WTC11 (cell line): ENCODE measurements around the gene TRAIP. TPM values are rescaled to one million over a fixed set of nuclear protein-coding genes. Genes with fewer than 3 reads are reported as not detected.

ENCODE experiments used
- ATAC-seq: fragments of 200-7000 bp; cut with Tn5 transposase; 2 replicates; pipeline ENCODE4 v1.10.0; 2021; ENCODE audit warnings: mild to moderate bottlenecking, moderate library complexity
- CTCF ChIA-PET: fragments of 300-600 bp; sonication (Branson Sonifier 250); formaldehyde crosslinking; loops from one replicate; lab custom pipeline; 2021; ENCODE audit warnings: antibody characterized with exemption; lab: Charles Lee
- POLR2A ChIA-PET: fragments of 350-600 bp; sonication (Branson Sonifier 250); formaldehyde crosslinking; loops from one replicate; lab custom pipeline; 2021; ENCODE audit warnings: antibody characterized with exemption; lab: Charles Lee
- DNase-seq: peaks from one replicate; pipeline ENCODE4 v3.0.0; 2021; ENCODE audit warnings: low spot score
- H3K27ac Mint-ChIP-seq: 2 replicates; pipeline ENCODE4 v1.8.0; 2021; ENCODE audit warnings: mixed read lengths
- H3K27me3 Mint-ChIP-seq: 2 replicates; pipeline ENCODE4 v1.8.0; 2021; ENCODE audit warnings: low read depth, mild to moderate bottlenecking, moderate library complexity, mixed read lengths
- H3K36me3 Mint-ChIP-seq: 2 replicates; pipeline ENCODE4 v1.8.0; 2021; ENCODE audit warnings: mixed read lengths
- H3K4me1 Mint-ChIP-seq: 2 replicates; pipeline ENCODE4 v1.8.0; 2022; ENCODE audit warnings: mixed read lengths
- H3K4me3 Mint-ChIP-seq: 2 replicates; pipeline ENCODE4 v1.8.0; 2021; ENCODE audit warnings: mild to moderate bottlenecking, moderate library complexity, mixed read lengths
- H3K9me3 Mint-ChIP-seq: 2 replicates; pipeline ENCODE4 v1.8.0; 2021; ENCODE audit warnings: mixed read lengths
- CBFB ChIP-seq: sonication (generic); formaldehyde crosslinking; IDR thresholded peaks from 2 replicates; pipeline ENCODE4 v1.8.1; 2022; ENCODE audit warnings: mild to moderate bottlenecking, low read depth, missing genetic modification reagents
- EMX1 ChIP-seq: fragments of 250-450 bp; sonication (Bioruptor Pico); IDR thresholded peaks from 2 replicates; pipeline ENCODE4 v1.8.0; 2021; ENCODE audit warnings: mild to moderate bottlenecking
- HMGA2 ChIP-seq: fragments of 250-450 bp; sonication (Bioruptor Pico); IDR thresholded peaks from 2 replicates; pipeline ENCODE4 v1.4.0; 2021; ENCODE audit warnings: mild to moderate bottlenecking, moderate library complexity
- MYBL2 ChIP-seq: sonication (generic); formaldehyde crosslinking; IDR thresholded peaks from 2 replicates; pipeline ENCODE4 v1.8.1; 2023; ENCODE audit warnings: mild to moderate bottlenecking, moderate library complexity, missing genetic modification reagents
- NFATC4 ChIP-seq: fragments of 250-450 bp; sonication (Bioruptor Pico); IDR thresholded peaks from 2 replicates; pipeline ENCODE4 v1.9.0; 2021; ENCODE audit warnings: mild to moderate bottlenecking
- NR1H2 ChIP-seq: sonication (generic); formaldehyde crosslinking; IDR thresholded peaks from 2 replicates; pipeline ENCODE4 v1.9.0; 2021; ENCODE audit warnings: mild to moderate bottlenecking, moderate library complexity, missing genetic modification reagents
- SMAD3 ChIP-seq: sonication (generic); formaldehyde crosslinking; IDR thresholded peaks from 2 replicates; pipeline ENCODE4 v1.8.0; 2022; ENCODE audit warnings: missing genetic modification reagents, mild to moderate bottlenecking, borderline replicate concordance
- ZNF219 ChIP-seq: sonication (generic); formaldehyde crosslinking; IDR thresholded peaks from 2 replicates; pipeline ENCODE4 v1.8.0; 2023; ENCODE audit warnings: missing genetic modification reagents, mild to moderate bottlenecking, borderline replicate concordance
- ZNF263 ChIP-seq: sonication (generic); formaldehyde crosslinking; IDR thresholded peaks from 2 replicates; pipeline ENCODE4 v1.8.1; 2022; ENCODE audit warnings: low read depth, mild to moderate bottlenecking, moderate library complexity, missing genetic modification reagents
- ZNF317 ChIP-seq: sonication (generic); formaldehyde crosslinking; IDR thresholded peaks from 2 replicates; pipeline ENCODE4 v1.8.1; 2023; ENCODE audit warnings: low read depth, mild to moderate bottlenecking, moderate library complexity, missing genetic modification reagents, borderline replicate concordance
- ZNF423 ChIP-seq: fragments of 250-450 bp; sonication (Bioruptor Pico); IDR thresholded peaks from 2 replicates; pipeline ENCODE4 v2.1.2; 2022; ENCODE audit warnings: mild to moderate bottlenecking, moderate library complexity
- total RNA-seq: library from RNA; stranded (reverse); gene quantifications from 3 replicates; pipeline ENCODE4 v1.2.3, GENCODE V29; 2021
- TF ChIP-seq, protein P1 (sequence below): sonication (generic); formaldehyde crosslinking; IDR thresholded peaks from 2 replicates; pipeline ENCODE4 v1.8.1; 2023; ENCODE audit warnings: mild to moderate bottlenecking, missing genetic modification reagents, moderate library complexity
- TF ChIP-seq, protein P2 (sequence below): sonication (generic); formaldehyde crosslinking; IDR thresholded peaks from 2 replicates; pipeline ENCODE4 v1.8.0; 2022; ENCODE audit warnings: mild to moderate bottlenecking, missing genetic modification reagents
- TF ChIP-seq, protein P3 (sequence below): sonication (generic); formaldehyde crosslinking; IDR thresholded peaks from 2 replicates; pipeline ENCODE4 v1.8.1; 2023; ENCODE audit warnings: mild to moderate bottlenecking, missing genetic modification reagents
- TF ChIP-seq, protein P4 (sequence below): sonication (generic); formaldehyde crosslinking; IDR thresholded peaks from 2 replicates; pipeline ENCODE4 v1.8.0; 2022; ENCODE audit warnings: mild to moderate bottlenecking, missing genetic modification reagents
- TF ChIP-seq, protein P5 (sequence below): sonication (generic); formaldehyde crosslinking; IDR thresholded peaks from 2 replicates; pipeline ENCODE4 v1.8.0; 2022; ENCODE audit warnings: mild to moderate bottlenecking, missing genetic modification reagents
- TF ChIP-seq, protein P6 (sequence below): fragments of 250-450 bp; sonication (Bioruptor Pico); IDR thresholded peaks from 2 replicates; pipeline ENCODE4 v1.9.0; 2021; ENCODE audit warnings: mild to moderate bottlenecking, borderline replicate concordance

The TRAIP gene
- total RNA-seq, 1 experiment from 2014 or later = 25.9 TPM

DNA sequence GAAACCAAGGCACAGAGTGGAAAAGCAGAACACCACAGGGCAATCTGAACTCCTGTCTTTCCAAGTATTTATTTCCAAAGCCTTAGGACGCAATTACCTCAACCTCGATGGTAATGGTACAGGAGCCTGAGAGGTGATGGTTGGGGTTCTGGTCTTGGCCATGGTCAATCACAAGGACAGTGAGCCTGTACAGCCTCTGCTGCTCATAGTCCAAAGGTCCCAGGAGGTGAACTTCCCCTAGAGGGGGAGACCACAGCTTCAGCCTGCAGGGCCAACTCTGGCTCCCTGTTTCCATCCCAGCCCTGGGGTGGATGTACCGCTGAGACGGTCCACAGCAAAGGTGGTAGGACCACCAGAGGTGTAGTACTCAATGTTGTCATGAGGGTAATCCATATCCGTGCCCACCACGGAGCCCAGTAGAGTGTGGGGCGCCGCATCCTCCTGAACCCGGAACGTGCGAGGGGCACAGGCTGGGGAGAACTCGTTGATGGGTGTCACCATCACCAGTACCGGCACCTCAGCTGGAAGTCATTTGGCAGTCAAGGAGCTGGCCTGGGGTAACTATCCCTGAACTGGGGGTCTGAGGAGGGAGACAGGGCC is 62.8 kb downstream of the TRAIP start:
- ChIA-PET CTCF (interaction anchor here (1.5 kb wide), 1 partner anchor 9 kb away, joined by 4 read pairs; no protein-coding TSS in a partner anchor), POLR2A (no interaction called here)

DNA sequence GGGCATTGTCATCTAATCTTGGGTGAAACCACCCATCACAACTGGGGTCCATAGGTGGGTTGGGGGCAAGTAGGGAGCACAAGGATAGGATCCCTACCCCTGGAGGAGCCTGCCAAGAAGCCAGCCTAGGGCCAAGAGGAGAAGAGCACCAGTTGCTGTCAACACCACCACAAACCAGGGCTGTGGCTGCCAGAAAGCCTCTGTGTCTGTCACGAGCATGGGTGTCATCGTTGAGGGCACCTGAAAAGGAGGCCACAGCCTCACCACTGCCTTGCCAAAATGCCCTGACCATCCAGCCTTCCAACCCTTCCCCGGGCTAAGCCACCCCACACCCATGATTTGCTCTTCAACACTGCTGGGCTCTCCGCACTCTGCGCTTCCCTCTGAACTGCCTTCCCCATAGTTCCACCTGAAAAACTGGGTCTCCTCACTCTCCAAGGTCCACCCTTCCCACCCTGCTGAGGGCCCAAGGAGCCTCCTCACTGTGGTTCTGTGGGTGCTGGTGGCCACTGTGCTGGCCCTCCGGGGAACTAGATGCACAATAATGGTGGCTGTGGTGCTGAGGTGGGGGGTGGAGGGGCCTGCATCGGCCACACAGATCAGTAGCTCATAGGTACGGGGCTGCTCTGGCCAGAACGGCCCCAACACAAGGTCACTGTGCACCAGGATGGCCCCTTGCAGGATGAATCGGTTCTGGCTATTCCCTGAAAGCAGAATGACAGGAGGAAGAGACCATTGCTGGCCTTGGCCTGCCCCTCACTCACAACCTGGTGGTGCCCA is 63.8 kb downstream of the TRAIP start:
- ChIA-PET CTCF (interaction anchor here (0.5 to 1.5 kb wide), 2 partner anchors 10 to 44 kb away, joined by 3 to 4 read pairs; no protein-coding TSS in a partner anchor), POLR2A (no interaction called here)
- Mint-ChIP-seq H3K4me1 (peaks cover 3% of the 10 kb centered on the region; the same call in 1 of the 2 replicates), H3K27me3 (peaks cover 22% of the 10 kb centered on the region), H3K9me3 (no peaks in the 10 kb centered on the region), H3K36me3 (no peaks in the 10 kb centered on the region), H3K4me3 (no peak overlapping the region), H3K27ac (no peak overlapping the region)
- DNase-seq (no peak), ATAC-seq (no peak)
- no peak for TF ChIP-seq ZNF219 (CRISPR knock-in tag)
- TF ChIP-seq, protein P1, sequence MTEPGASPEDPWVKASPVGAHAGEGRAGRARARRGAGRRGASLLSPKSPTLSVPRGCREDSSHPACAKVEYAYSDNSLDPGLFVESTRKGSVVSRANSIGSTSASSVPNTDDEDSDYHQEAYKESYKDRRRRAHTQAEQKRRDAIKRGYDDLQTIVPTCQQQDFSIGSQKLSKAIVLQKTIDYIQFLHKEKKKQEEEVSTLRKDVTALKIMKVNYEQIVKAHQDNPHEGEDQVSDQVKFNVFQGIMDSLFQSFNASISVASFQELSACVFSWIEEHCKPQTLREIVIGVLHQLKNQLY (CRISPR knock-in tag) = no peak
- TF ChIP-seq NR1H2 (CRISPR knock-in tag) = no peak
- TF ChIP-seq, protein P2, sequence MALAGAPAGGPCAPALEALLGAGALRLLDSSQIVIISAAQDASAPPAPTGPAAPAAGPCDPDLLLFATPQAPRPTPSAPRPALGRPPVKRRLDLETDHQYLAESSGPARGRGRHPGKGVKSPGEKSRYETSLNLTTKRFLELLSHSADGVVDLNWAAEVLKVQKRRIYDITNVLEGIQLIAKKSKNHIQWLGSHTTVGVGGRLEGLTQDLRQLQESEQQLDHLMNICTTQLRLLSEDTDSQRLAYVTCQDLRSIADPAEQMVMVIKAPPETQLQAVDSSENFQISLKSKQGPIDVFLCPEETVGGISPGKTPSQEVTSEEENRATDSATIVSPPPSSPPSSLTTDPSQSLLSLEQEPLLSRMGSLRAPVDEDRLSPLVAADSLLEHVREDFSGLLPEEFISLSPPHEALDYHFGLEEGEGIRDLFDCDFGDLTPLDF (CRISPR knock-in tag) = no peak
- TF ChIP-seq, protein P3, sequence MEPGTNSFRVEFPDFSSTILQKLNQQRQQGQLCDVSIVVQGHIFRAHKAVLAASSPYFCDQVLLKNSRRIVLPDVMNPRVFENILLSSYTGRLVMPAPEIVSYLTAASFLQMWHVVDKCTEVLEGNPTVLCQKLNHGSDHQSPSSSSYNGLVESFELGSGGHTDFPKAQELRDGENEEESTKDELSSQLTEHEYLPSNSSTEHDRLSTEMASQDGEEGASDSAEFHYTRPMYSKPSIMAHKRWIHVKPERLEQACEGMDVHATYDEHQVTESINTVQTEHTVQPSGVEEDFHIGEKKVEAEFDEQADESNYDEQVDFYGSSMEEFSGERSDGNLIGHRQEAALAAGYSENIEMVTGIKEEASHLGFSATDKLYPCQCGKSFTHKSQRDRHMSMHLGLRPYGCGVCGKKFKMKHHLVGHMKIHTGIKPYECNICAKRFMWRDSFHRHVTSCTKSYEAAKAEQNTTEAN (CRISPR knock-in tag) = no peak
- TF ChIP-seq, protein P4, sequence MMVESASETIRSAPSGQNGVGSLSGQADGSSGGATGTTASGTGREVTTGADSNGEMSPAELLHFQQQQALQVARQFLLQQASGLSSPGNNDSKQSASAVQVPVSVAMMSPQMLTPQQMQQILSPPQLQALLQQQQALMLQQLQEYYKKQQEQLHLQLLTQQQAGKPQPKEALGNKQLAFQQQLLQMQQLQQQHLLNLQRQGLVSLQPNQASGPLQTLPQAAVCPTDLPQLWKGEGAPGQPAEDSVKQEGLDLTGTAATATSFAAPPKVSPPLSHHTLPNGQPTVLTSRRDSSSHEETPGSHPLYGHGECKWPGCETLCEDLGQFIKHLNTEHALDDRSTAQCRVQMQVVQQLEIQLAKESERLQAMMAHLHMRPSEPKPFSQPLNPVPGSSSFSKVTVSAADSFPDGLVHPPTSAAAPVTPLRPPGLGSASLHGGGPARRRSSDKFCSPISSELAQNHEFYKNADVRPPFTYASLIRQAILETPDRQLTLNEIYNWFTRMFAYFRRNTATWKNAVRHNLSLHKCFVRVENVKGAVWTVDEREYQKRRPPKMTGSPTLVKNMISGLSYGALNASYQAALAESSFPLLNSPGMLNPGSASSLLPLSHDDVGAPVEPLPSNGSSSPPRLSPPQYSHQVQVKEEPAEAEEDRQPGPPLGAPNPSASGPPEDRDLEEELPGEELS (CRISPR knock-in tag) = no peak
- TF ChIP-seq ZNF423 = no peak
- no peak for TF ChIP-seq NFATC4 (CRISPR knock-in tag)
- no peak for TF ChIP-seq MYBL2 (CRISPR knock-in tag)
- no peak for TF ChIP-seq EMX1 (CRISPR knock-in tag)
- TF ChIP-seq ZNF263 (CRISPR knock-in tag) = no peak

More for the DNA sequence above, 62.8 kb downstream of the TRAIP start:
- H3K9me3 Mint-ChIP-seq = no peaks in the 10 kb centered on the region
- peaks cover 3% of the 10 kb centered on the region; the same call in 1 of the 2 replicates for H3K4me1 Mint-ChIP-seq
- TF ChIP-seq ZNF317 (CRISPR knock-in tag) (no peak), SMAD3 (CRISPR knock-in tag) (no peak), CBFB (CRISPR knock-in tag) (no peak), HMGA2 (no peak)
- TF ChIP-seq, protein P3 (CRISPR knock-in tag) = no peak
- TF ChIP-seq, protein P5, sequence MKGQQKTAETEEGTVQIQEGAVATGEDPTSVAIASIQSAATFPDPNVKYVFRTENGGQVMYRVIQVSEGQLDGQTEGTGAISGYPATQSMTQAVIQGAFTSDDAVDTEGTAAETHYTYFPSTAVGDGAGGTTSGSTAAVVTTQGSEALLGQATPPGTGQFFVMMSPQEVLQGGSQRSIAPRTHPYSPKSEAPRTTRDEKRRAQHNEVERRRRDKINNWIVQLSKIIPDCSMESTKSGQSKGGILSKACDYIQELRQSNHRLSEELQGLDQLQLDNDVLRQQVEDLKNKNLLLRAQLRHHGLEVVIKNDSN (CRISPR knock-in tag) = no peak
- TF ChIP-seq, protein P6, sequence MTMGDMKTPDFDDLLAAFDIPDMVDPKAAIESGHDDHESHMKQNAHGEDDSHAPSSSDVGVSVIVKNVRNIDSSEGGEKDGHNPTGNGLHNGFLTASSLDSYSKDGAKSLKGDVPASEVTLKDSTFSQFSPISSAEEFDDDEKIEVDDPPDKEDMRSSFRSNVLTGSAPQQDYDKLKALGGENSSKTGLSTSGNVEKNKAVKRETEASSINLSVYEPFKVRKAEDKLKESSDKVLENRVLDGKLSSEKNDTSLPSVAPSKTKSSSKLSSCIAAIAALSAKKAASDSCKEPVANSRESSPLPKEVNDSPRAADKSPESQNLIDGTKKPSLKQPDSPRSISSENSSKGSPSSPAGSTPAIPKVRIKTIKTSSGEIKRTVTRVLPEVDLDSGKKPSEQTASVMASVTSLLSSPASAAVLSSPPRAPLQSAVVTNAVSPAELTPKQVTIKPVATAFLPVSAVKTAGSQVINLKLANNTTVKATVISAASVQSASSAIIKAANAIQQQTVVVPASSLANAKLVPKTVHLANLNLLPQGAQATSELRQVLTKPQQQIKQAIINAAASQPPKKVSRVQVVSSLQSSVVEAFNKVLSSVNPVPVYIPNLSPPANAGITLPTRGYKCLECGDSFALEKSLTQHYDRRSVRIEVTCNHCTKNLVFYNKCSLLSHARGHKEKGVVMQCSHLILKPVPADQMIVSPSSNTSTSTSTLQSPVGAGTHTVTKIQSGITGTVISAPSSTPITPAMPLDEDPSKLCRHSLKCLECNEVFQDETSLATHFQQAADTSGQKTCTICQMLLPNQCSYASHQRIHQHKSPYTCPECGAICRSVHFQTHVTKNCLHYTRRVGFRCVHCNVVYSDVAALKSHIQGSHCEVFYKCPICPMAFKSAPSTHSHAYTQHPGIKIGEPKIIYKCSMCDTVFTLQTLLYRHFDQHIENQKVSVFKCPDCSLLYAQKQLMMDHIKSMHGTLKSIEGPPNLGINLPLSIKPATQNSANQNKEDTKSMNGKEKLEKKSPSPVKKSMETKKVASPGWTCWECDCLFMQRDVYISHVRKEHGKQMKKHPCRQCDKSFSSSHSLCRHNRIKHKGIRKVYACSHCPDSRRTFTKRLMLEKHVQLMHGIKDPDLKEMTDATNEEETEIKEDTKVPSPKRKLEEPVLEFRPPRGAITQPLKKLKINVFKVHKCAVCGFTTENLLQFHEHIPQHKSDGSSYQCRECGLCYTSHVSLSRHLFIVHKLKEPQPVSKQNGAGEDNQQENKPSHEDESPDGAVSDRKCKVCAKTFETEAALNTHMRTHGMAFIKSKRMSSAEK (CRISPR knock-in tag) = no peak
- TF ChIP-seq, all 79 proteins: peak for 0
- peaks cover 11% of the 10 kb centered on the region for H3K27me3 Mint-ChIP-seq
- H3K4me3 Mint-ChIP-seq = no peak overlapping the region
- no peaks in the 10 kb centered on the region for H3K36me3 Mint-ChIP-seq
- no peak for DNase-seq
- H3K27ac Mint-ChIP-seq = no peak overlapping the region
- ATAC-seq = no peak
